ENCODE results near the gene ACSBG1.
A peak's percentile ranks its signal among the peaks of the same experiment; 100 is the strongest.
"Not testable (repeated sequence)": the region's sequence is repeated elsewhere in the genome, so short reads cannot be mapped to it uniquely, and the experiment has no call there.

ACSBG1 gene

GRCh38 chr15:78247911-78248310 is 13.5 kb upstream of the ACSBG1 start:
- DNase-seq = peak; percentile 76

DNA sequence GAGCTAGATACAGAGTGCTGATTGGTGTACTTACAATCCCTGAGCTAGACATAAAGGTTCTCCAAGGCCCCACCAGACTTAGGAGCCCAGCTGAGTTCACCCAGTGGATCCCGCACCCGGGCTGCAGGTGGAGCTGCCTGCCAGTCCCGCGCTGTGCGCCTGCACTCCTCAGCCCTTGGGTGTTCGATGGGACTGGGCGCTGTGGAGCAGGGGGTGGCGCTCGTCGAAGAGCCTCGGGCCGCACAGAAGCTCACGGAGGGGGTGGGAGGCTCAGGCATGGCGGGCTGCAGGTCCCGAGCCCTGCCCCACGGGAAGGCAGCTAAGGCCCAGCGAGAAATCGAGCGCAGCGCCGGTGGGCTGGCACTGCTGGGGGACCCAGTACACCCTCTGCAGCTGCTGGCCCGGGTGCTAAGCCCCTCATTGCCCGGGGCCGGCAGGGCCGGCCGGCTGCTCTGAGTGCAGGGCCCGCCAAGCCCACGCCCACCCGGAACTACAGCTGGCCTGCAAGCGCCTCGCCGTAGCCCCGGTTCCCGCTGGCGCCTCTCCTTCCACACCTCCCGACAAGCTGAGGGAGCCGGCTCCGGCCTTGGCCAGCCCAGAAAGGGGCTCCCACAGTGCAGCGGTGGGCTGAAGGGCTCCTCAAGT is 11.7 kb upstream of the ACSBG1 start:
- DNase-seq = not testable (repeated sequence)

DNA sequence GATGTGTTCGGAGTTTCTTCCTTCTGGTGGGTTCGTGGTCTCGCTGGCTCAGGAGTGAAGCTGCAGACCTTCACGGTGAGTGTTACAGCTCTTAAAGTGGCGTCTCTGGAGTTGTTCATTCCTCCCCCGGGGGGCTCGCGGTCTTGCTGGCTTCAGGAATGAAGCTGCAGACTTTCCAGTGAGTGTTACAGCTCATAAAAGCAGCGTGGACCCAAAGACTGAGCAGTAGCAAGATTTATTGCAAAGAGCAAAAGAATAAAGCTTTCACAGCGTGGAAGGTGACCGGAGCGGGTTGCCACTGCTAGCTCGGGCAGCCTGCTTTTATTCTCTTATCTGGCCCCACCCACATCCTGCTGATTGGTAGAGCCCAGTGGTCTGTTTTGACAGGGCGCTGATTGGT is 11.0 kb upstream of the ACSBG1 start:
- not testable (repeated sequence) for DNase-seq

- no peak for DNase-seq
These were observed 10.5 kb upstream of the ACSBG1 start for GRCh38 chr15:78244893-78245292.

- DNase-seq = no peak
These were observed 9.7 kb upstream of the ACSBG1 start for GRCh38 chr15:78244101-78244500.

DNA sequence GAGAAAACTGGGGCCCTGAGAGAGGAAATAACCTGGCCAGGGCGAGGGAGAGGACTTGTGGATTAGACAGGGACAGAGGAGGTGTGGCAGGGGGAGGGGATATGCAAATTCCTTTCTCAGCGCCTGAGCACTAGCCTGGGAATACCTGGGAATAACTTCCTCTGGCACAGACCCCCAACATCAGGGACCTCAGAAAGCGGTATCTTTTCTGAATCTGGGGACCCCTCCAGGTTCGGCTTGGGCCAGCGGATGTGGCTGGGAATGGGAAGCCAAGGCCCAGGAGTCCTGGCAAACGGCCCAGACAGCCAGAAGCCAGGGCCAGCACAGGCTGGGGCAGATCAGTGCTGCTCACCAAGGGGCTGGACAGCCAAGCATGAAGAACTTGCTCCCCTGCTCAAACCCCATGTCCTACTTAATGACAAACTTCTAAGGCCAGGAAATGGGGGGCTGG is 9.2 kb upstream of the ACSBG1 start:
- DNase-seq = peak; percentile 50

DNA sequence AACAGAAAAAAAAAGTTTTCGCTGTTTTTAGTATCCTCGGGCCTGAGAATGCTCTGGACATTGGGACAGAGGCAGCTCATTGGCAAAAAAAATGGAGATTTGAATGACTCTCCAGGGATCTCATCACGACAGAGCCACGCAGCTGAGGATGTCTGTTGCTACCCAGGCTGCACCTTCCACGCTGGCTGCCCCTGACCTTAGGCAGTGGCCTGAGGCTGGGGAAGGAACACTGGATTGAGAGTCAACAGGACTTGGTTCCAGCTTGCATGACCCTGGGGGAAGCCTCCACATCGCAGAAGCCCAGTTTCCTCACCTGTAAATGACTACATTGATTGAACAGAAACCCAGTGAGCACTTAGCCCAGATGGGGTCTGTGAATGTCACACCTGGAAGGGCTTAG is 8.7 kb upstream of the ACSBG1 start:
- no peak for DNase-seq

GRCh38 chr15:78242128-78242527 is 7.8 kb upstream of the ACSBG1 start:
- DNase-seq = peak; percentile 41

DNA sequence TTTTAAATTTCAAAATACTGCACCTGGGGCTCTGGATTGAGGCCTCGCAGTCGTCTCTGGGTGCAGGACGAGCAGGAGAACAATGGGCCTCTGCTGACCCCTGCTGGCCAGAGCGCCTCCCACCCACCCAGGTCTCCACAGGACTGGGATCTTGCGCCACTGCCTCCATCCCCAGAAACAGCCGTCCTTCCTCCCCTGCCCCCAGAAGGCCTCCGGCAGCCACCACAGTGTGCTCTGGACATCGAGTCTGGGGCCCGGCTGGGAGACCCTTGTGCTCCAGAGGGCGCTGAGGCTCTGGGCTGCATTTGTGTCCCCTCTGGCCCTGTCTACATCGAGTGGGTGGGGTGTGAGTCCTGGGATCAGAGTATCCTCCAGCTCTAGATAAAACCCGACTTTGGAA is 6.7 kb upstream of the ACSBG1 start:
- peak; percentile 86 for DNase-seq

GRCh38 chr15:78239811-78240210 is 5.4 kb upstream of the ACSBG1 start:
- DNase-seq = no peak

DNA sequence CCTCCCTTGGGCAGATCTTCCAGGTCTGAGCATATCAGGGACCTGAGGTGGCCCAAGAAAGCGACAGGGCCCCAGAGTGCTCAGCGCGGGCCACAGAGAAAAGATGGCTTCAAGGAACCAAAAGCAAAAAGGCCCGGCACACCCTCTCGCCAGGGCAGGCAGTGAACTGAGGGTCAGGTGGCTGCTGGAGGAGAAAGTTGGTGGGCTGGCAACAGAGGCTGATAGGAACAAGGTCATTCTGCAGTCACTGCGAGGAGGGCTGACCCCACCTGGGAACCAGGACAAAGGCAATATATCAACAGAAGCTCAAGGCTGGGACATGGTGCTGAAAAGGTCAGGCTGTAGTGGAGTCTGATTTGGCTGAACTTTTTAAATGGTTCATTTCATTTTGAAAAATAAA is 2.8 kb upstream of the ACSBG1 start:
- no peak for DNase-seq

DNA sequence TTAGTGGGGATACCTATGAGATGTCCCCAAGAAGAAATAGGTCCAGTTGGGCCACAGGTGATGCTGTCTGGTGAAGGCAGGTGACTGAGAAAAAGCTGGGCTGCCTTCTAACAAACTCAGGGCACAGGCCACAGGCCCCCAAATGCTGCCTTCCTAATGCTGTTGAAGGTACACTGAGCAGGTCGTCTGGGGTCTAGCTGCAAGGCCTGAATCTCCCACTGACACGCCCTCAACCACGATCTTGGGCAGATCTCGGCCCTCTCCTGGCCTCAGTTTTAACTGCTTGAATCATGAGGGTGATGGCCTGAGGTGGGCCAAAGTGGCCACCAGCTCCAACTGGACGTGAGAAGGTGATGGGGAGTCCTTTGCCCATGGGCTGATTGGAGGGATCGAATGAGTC is 2.1 kb upstream of the ACSBG1 start:
- DNase-seq = no peak

DNA sequence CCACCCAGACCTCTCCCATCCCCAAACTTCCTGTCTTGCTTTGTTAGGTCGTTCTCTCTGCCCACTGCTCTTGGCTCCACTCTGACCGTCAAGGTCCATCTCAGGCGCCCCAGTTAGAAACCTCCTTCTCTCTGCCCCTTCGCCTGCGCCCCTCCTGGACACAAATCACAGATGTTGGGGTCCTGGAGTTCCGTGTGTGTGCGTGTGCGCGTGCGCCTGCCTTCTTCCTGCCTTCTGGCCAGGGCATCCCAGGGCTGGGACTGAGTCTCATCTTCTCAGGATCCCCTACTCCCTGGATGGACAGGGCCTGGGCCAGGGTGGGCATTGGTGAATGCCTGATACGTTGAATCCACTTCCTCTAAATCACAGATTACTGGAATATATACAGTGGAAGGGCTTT is 869 bp downstream of the ACSBG1 start:
- DNase-seq = no peak

- no peak for DNase-seq
These were observed 1.4 kb downstream of the ACSBG1 start for GRCh38 chr15:78232951-78233350.

DNA sequence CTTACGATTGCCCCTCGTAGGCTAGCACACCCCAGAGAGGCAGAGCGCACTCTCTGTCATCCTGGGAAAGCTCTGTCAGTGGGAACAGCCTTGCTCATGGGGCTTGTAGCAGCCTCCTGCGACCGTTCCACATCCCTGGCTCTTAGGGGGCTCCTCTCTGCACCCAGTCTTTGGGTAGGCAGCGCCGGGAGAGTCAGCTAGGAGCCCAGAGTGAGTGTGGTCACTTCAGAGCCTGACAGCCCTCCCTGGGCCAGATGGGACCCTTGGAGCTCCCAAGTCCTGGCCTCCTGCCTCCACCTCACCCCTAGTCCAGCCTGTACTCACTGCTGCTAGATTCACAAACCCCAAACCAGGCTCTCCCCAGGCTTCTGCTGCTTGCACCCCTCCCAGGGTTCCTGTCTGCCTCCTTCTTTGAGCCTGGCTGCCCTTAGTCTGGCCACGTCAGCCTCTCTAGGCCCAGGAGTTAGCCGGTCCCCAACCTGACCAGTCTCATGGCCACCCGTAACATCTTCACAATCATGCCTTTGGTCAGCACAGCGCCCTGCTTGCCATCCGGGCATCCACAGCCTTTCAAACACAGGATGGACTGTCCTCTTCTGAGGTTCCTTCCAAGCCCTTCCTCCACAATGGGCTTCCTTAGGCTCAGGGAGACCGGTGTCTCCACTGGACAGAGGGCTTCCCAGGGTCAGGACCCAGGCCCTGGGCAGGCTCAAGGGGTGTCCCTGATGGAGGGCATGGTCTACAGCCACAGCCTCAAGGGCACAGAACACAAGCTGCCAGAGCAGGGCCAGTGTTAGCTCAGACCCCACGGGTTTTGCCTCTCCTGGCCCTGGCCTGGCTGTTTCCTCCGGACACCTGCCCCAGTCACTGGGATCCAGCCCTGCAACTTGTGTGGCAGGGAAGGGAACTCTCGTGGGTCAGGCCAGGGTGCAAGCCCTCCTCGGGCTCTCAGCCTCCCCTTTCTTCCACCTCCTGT is 4.6 kb downstream of the ACSBG1 start:
- DNase-seq = no peak

- no peak for DNase-seq
These were observed 5.9 kb downstream of the ACSBG1 start for GRCh38 chr15:78228356-78228996.

GRCh38 chr15:78225783-78226541 is 8.4 kb downstream of the ACSBG1 start:
- DNase-seq = no peak

GRCh38 chr15:78224023-78224411 is 10.3 kb downstream of the ACSBG1 start:
- peak; percentile 41 for DNase-seq

DNA sequence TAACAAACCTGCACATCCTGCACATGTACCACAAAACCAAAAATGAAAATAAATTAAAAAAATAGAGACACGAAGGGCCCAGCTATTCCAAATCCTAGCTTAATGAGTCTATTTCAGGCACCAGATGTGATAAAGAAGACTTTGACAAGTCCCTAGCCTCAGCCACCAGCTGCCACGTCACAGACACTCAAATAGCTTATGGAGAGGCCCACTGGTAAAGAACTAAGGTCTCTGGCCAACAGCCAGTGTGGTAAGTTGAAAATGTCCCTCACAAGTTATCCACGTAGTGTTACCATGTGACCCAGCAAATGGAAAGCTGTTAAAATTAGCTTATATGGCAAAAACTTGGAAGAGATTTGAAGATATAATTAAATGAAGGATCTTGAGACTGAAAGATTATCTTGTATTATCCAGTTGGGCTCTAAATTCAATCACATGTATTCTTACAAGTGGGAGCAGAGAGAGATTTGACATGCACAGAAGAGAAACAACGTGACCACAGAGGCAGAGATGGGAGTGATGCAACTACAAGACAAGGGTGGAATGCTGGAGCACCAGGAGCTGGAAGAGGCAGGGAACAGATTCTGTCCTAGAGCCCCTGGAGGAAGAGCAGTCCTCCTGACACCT is 10.9 kb downstream of the ACSBG1 start:
- DNase-seq = peak; percentile 74

DNA sequence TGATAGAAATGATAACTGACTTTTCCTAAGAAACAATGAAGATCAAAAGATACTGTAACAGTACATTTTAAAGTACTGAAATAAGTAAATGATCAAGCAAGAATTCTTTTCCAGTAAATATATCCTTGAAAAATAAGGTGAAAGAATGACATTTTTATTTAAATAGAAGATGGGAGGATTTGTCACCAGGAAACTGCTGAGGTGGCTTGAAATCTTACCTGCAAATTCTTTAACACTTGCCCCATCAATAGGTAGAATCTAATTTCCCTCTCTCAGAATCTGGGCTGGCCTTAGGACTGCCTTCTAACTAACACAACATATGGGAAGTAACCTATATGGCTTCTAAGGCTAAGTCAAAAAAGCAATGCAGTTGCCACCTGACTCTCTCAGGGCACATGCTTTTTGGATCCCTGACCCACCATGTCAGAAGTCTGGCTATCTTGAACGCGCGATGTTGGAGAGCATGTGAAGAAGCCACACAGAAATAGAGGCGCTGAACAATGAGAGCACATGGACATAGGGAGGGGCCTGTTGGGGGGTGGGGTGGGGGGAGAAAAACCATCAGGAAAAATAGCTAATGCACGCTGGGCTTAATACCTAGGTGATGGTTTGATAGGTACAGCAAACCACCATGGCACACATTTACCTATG is 11.5 kb downstream of the ACSBG1 start:
- peak; percentile 22 for DNase-seq

- DNase-seq = no peak
These were observed 13.7 kb downstream of the ACSBG1 start for GRCh38 chr15:78220713-78221112.
